SH-SY5Y (cell line): ENCODE measurements around the gene SLC5A9.

Experiments used
- GATA2 ChIP-seq: IDR thresholded peaks from 2 replicates; pipeline ENCODE4 v1.6.1; 2011; ENCODE audit warnings: mild to moderate bottlenecking, low read depth, low read length
- GATA3 ChIP-seq: IDR thresholded peaks from 2 replicates; pipeline ENCODE4 v1.6.1; 2011; ENCODE audit warnings: low read depth, mild to moderate bottlenecking, low read length, moderate library complexity

- TF ChIP-seq GATA3 (no peak), GATA2 (no peak)
Observed at GRCh38 chr1:48216941-48217340, 5.6 kb upstream of the SLC5A9 start.
